ENCODE data around the gene STPG2. TPM values are rescaled to one million over a fixed set of nuclear protein-coding genes. Genes with fewer than 3 reads are reported as not detected.

Gene STPG2
- polyA plus RNA-seq, 10 donors, result 0.14 to 0.22 (median 0.19) TPM; not detected in 6

- DNase-seq, result no peak
These were observed 49.6 kb downstream of the STPG2 start for GRCh38 chr4:98093662-98094061.

GRCh38 chr4:98092833-98093439 lies 50.3 kb downstream of the STPG2 start:
- peak; percentile 2 to 5 (median 3) for DNase-seq

- DNase-seq, result no peak
These were observed 61.3 kb downstream of the STPG2 start for GRCh38 chr4:98081936-98082335.

GRCh38 chr4:98068495-98068894 lies 74.8 kb downstream of the STPG2 start:
- DNase-seq, result no peak

GRCh38 chr4:98055800-98056501 lies 87.3 kb downstream of the STPG2 start:
- no peak for DNase-seq

- no peak for DNase-seq
These were observed 96.6 kb downstream of the STPG2 start for GRCh38 chr4:98046665-98047064.

GRCh38 chr4:98030059-98030458 lies 113.2 kb downstream of the STPG2 start:
- no peak for DNase-seq

- DNase-seq, result no peak
These were observed 115.4 kb downstream of the STPG2 start for GRCh38 chr4:98027827-98028226.

- DNase-seq, result no peak
These were observed 116.9 kb downstream of the STPG2 start for GRCh38 chr4:98026362-98026761.

GRCh38 chr4:98006814-98007412 lies 136.4 kb downstream of the STPG2 start:
- DNase-seq, result no peak

GRCh38 chr4:98006060-98006459 lies 137.2 kb downstream of the STPG2 start:
- no peak for DNase-seq

- no peak for DNase-seq
These were observed 142.3 kb downstream of the STPG2 start for GRCh38 chr4:98000940-98001339.

- DNase-seq, result no peak
These were observed 145.1 kb downstream of the STPG2 start for GRCh38 chr4:97998203-97998602.

GRCh38 chr4:97994765-97995465 lies 148.4 kb downstream of the STPG2 start:
- DNase-seq, result no peak

GRCh38 chr4:97990409-97990808 lies 152.9 kb downstream of the STPG2 start:
- no peak for DNase-seq

GRCh38 chr4:97987019-97987648 lies 156.1 kb downstream of the STPG2 start:
- DNase-seq, result peak in 2 of 3 donors; percentile 6 to 14

GRCh38 chr4:97984545-97985131 lies 158.6 kb downstream of the STPG2 start:
- DNase-seq, result no peak

GRCh38 chr4:97978791-97979488 lies 164.3 kb downstream of the STPG2 start:
- no peak for DNase-seq

- peak in 2 of 3 donors; percentile 1 to 15 for DNase-seq
These were observed 189.9 kb downstream of the STPG2 start for GRCh38 chr4:97953171-97953941.

GRCh38 chr4:97952763-97953162 lies 190.5 kb downstream of the STPG2 start:
- no peak for DNase-seq
